Measurements from ENCODE around the gene MTNR1A. TPM values are rescaled to one million over a fixed set of nuclear protein-coding genes. Genes with fewer than 3 reads are reported as not detected.

Gene MTNR1A
- total RNA-seq, 1 experiment from 2014 or later: 0.33 TPM

GRCh38 chr4:186494496-186494895 lies 60.9 kb downstream of the MTNR1A start:
- no peak for DNase-seq (ENCODE audit: low spot score)

GRCh38 chr4:186487726-186488125 lies 67.6 kb downstream of the MTNR1A start:
- no peak for DNase-seq (ENCODE audit: low spot score)

GRCh38 chr4:186486172-186486571 lies 69.2 kb downstream of the MTNR1A start:
- peak; percentile 68 for DNase-seq (ENCODE audit: low spot score)

GRCh38 chr4:186485561-186486062 lies 69.8 kb downstream of the MTNR1A start:
- peak; percentile 64 for DNase-seq (ENCODE audit: low spot score)

GRCh38 chr4:186485150-186485549 lies 70.2 kb downstream of the MTNR1A start:
- no peak for DNase-seq (ENCODE audit: low spot score)

GRCh38 chr4:186483656-186484055 lies 71.7 kb downstream of the MTNR1A start:
- DNase-seq (ENCODE audit: low spot score): no peak

Other genes starting within 250 kb of the MTNR1A start
- gene FAT1, start 168.3 kb upstream of the MTNR1A start, total RNA-seq (2014; rRNA removed; shearing (Covaris generic)): 71.1 and 71.6 TPM in 2 replicates